Jurkat, Clone E6-1 (cell line): ENCODE results near the gene FGFR2.

Experiments
- DNase-seq: peaks from one replicate; pipeline ENCODE4 v3.0.0-alpha.2; 2011; ENCODE audit warnings: low read depth, low spot score
- H3K4me3 ChIP-seq: 2 replicates; pipeline ENCODE4 v1.5.1; 2011; ENCODE audit warnings: mild to moderate bottlenecking, low read length, control low read depth, moderate library complexity

The FGFR2 gene

GRCh38 chr10:121468726-121469125 is 129.5 kb downstream of the FGFR2 start:
- no peak overlapping the region for H3K4me3 ChIP-seq
- no peak for DNase-seq

- DNase-seq: no peak
- H3K4me3 ChIP-seq: no peak overlapping the region
These were observed 131.8 kb downstream of the FGFR2 start for GRCh38 chr10:121466424-121466823.

- DNase-seq: no peak
- no peak overlapping the region for H3K4me3 ChIP-seq
These were observed 133.0 kb downstream of the FGFR2 start for GRCh38 chr10:121465215-121465614.

GRCh38 chr10:121464517-121464916 is 133.7 kb downstream of the FGFR2 start:
- DNase-seq: no peak
- no peak overlapping the region for H3K4me3 ChIP-seq

GRCh38 chr10:121462955-121463354 is 135.3 kb downstream of the FGFR2 start:
- no peak for DNase-seq
- H3K4me3 ChIP-seq: no peak overlapping the region

- DNase-seq: no peak
- no peak overlapping the region for H3K4me3 ChIP-seq
These were observed 136.0 kb downstream of the FGFR2 start for GRCh38 chr10:121462281-121462680.

- no peak for DNase-seq
- no peak overlapping the region for H3K4me3 ChIP-seq
These were observed 136.9 kb downstream of the FGFR2 start for GRCh38 chr10:121461307-121461706.

- H3K4me3 ChIP-seq: no peak overlapping the region
- no peak for DNase-seq
These were observed 137.5 kb downstream of the FGFR2 start for GRCh38 chr10:121460733-121461132.

GRCh38 chr10:121459622-121460453 is 138.4 kb downstream of the FGFR2 start:
- no peak for DNase-seq
- H3K4me3 ChIP-seq: no peak overlapping the region

- DNase-seq: no peak
- H3K4me3 ChIP-seq: no peak overlapping the region
These were observed 139.0 kb downstream of the FGFR2 start for GRCh38 chr10:121459279-121459621.

GRCh38 chr10:121457729-121458128 is 140.5 kb downstream of the FGFR2 start:
- DNase-seq: no peak
- H3K4me3 ChIP-seq: no peak overlapping the region

- no peak for DNase-seq
- no peak overlapping the region for H3K4me3 ChIP-seq
These were observed 142.9 kb downstream of the FGFR2 start for GRCh38 chr10:121455377-121455776.

GRCh38 chr10:121454781-121455180 is 143.5 kb downstream of the FGFR2 start:
- H3K4me3 ChIP-seq: no peak overlapping the region

GRCh38 chr10:121453160-121453559 is 145.1 kb downstream of the FGFR2 start:
- no peak overlapping the region for H3K4me3 ChIP-seq
- no peak for DNase-seq

More at GRCh38 chr10:121454781-121455180, 143.5 kb downstream of the FGFR2 start:
- no peak for DNase-seq

GRCh38 chr10:121452581-121452980 is 145.7 kb downstream of the FGFR2 start:
- no peak for DNase-seq

GRCh38 chr10:121450247-121450646 is 148.0 kb downstream of the FGFR2 start:
- no peak for DNase-seq
- no peak overlapping the region for H3K4me3 ChIP-seq

More at GRCh38 chr10:121452581-121452980, 145.7 kb downstream of the FGFR2 start:
- no peak overlapping the region for H3K4me3 ChIP-seq

- no peak for DNase-seq
These were observed 148.7 kb downstream of the FGFR2 start for GRCh38 chr10:121449482-121449924.

GRCh38 chr10:121448766-121449421 is 149.3 kb downstream of the FGFR2 start:
- H3K4me3 ChIP-seq: no peak overlapping the region
- no peak for DNase-seq

More at GRCh38 chr10:121449482-121449924, 148.7 kb downstream of the FGFR2 start:
- H3K4me3 ChIP-seq: no peak overlapping the region

GRCh38 chr10:121444520-121445165 is 153.6 kb downstream of the FGFR2 start:
- H3K4me3 ChIP-seq: no peak overlapping the region
- no peak for DNase-seq
